ENCODE measurements around the gene BLACAT1. TPM values are rescaled to one million over a fixed set of nuclear protein-coding genes. Genes with fewer than 3 reads are reported as not detected.

Gene BLACAT1
- total and polyA plus RNA-seq, 2 of the 13 experiments (the other 11 are each of a cell fraction or from before 2014, with no cell fraction given), result 1.2 to 2.8 TPM

DNA sequence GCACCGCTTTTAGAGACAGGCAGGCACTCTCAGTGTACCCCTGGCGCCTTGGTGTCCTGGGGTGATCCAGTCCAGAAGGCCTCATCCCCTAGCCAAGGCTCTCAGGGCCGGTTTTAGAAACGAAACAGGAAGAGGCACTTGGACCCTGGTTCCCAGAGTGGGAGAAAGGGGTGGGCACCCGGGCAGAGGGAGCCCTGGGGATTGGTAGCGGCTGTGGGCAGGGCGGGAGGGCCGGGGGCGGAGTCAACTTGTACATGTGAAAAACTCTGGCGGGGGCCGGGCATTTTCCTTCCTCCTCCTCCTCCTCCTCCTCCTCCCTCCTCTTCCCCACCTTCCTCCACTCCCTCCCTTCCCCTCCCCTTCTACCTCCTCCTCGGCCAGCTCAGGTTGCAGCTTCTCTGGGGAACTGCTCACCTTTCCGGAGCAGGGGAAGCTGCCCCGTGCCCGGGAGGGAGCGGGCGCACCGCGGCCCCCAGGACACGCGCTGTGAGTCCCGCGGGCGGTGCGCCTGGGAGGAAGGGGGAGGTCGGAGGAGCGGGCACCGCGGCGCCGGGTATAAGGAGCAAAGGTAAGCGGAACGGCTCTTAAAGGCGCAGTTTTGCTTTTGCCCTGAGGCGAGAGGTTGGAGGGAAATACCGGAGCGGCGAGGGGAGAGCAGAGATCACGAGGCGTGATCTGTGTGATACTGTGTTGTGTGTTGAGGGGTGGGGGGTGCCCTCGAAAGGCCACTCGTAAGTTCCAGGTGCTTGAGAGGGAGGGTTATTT is 48.6 kb upstream of the BLACAT1 start, which contains the start of gene CDK18 (continued):
- TF ChIP-seq HNF4G (IDR thresholded peaks at IDR 0.05; ENCODE audit: borderline replicate concordance, low read depth, low read length) (peak; percentile 4; the same call in 1 of the 2 replicates), HNF4G (CRISPR knock-in tag; IDR thresholded peaks at IDR 0.05; ENCODE audit: borderline replicate concordance, low read depth) (no peak; the same call in 1 of the 2 replicates), THAP8 (CRISPR knock-in tag; IDR thresholded peaks at IDR 0.05; ENCODE audit: borderline replicate concordance) (no peak), ZNF605 (CRISPR knock-in tag; IDR thresholded peaks at IDR 0.05) (peak; percentile 63), FOXC1 (CRISPR knock-in tag; IDR thresholded peaks at IDR 0.05; ENCODE audit: borderline replicate concordance) (peak; percentile 70; the same call in 1 of the 2 replicates), CHCHD3 (CRISPR knock-in tag; IDR thresholded peaks at IDR 0.05) (no peak), ZNF777 (CRISPR knock-in tag; IDR thresholded peaks at IDR 0.05) (0 out of 2 replicates have a peak, but pooled peaks have one; percentile 45), MTF2 (CRISPR knock-in tag; IDR thresholded peaks at IDR 0.05; ENCODE audit: borderline replicate concordance) (peak; percentile 89; the same call in 1 of the 2 replicates), POLR2G (IDR thresholded peaks at IDR 0.05; ENCODE audit: low read depth, low read length) (peak; percentile 58; the same call in 1 of the 2 replicates), KDM2A (CRISPR knock-in tag; IDR thresholded peaks at IDR 0.05; ENCODE audit: borderline replicate concordance, low read depth) (peak; percentile 68; the same call in 1 of the 2 replicates), GABPB1 (CRISPR knock-in tag; IDR thresholded peaks at IDR 0.05) (peak; percentile 63), DNMT3B (CRISPR knock-in tag; conservative IDR thresholded peaks at IDR 0.05) (no peak), ZNF414 (CRISPR knock-in tag; IDR thresholded peaks at IDR 0.05) (0 out of 2 replicates have a peak, but pooled peaks have one; percentile 41), ZBTB39 (CRISPR knock-in tag; IDR thresholded peaks at IDR 0.05) (0 out of 2 replicates have a peak, but pooled peaks have one; percentile 44), ELF1 (CRISPR knock-in tag; IDR thresholded peaks at IDR 0.05) (peak; percentile 84), WIZ (CRISPR knock-in tag; IDR thresholded peaks at IDR 0.05) (0 out of 2 replicates have a peak, but pooled peaks have one; percentile 32), FOSL1 (CRISPR knock-in tag; IDR thresholded peaks at IDR 0.05; ENCODE audit: borderline replicate concordance) (no peak), ZFX (CRISPR knock-in tag; IDR thresholded peaks at IDR 0.05; ENCODE audit: low read depth) (peak; percentile 79), ZNF33B (CRISPR knock-in tag; IDR thresholded peaks at IDR 0.05) (peak; percentile 37; the same call in 1 of the 2 replicates), KAT8 (CRISPR knock-in tag; IDR thresholded peaks at IDR 0.05) (peak; percentile 77), ZNF263 (CRISPR knock-in tag; IDR thresholded peaks at IDR 0.05) (peak; percentile 94), ZSCAN29 (CRISPR knock-in tag; conservative IDR thresholded peaks at IDR 0.05) (peak; percentile 11; the same call in 1 of the 2 replicates), ZNF792 (CRISPR knock-in tag; IDR thresholded peaks at IDR 0.05) (0 out of 2 replicates have a peak, but pooled peaks have one; percentile 9)
- TF ChIP-seq, protein P1, sequence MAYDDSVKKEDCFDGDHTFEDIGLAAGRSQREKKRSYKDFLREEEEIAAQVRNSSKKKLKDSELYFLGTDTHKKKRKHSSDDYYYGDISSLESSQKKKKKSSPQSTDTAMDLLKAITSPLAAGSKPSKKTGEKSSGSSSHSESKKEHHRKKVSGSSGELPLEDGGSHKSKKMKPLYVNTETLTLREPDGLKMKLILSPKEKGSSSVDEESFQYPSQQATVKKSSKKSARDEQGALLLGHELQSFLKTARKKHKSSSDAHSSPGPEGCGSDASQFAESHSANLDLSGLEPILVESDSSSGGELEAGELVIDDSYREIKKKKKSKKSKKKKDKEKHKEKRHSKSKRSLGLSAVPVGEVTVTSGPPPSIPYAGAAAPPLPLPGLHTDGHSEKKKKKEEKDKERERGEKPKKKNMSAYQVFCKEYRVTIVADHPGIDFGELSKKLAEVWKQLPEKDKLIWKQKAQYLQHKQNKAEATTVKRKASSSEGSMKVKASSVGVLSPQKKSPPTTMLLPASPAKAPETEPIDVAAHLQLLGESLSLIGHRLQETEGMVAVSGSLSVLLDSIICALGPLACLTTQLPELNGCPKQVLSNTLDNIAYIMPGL (CRISPR knock-in tag; IDR thresholded peaks at IDR 0.05; ENCODE audit: borderline replicate concordance in 1 of 2, low read depth in 1 of 2), result peak; percentile 20 to 46; a peak in 2 of 4 replicates

Measured in HepG2 (cell line).